Activated T-cell treated with anti-CD3 and anti-CD28 coated beads, Interleukin-2, amount 50 U/mL, for 48 hours (primary cell): ENCODE data around the gene NLRC5.
"Not testable (repeated sequence)": the region's sequence is repeated elsewhere in the genome, so short reads cannot be mapped to it uniquely, and the experiment has no call there.

ENCODE experiments used
- DNase-seq, 2 experiments: peaks; one replicate each; pipeline ENCODE4 v3.0.0-alpha.2; 2020

Gene NLRC5

GRCh38 chr16:57083485-57084126 is 94.2 kb downstream of the NLRC5 start:
- DNase-seq, result no peak

GRCh38 chr16:57084257-57084770 is 95.0 kb downstream of the NLRC5 start:
- peak; percentile 83 to 84 for DNase-seq

- DNase-seq, result no peak
These were observed 95.6 kb downstream of the NLRC5 start for GRCh38 chr16:57084996-57085395.

GRCh38 chr16:57087003-57087402 is 97.6 kb downstream of the NLRC5 start:
- no peak for DNase-seq

GRCh38 chr16:57089406-57089805 is 100.0 kb downstream of the NLRC5 start:
- no peak for DNase-seq

- no peak for DNase-seq
These were observed 102.0 kb downstream of the NLRC5 start for GRCh38 chr16:57091200-57091974.

GRCh38 chr16:57091975-57092785 is 102.8 kb downstream of the NLRC5 start, which contains the start of gene CPNE2:
TSS of gene CPNE2 (plus strand) at chr16:57092583. CDS start at chr16:57110743, 18,160 bp downstream.
- peak; percentile 46 to 63 for DNase-seq

GRCh38 chr16:57092786-57093411 is 103.5 kb downstream of the NLRC5 start:
- DNase-seq, result peak; percentile 61 to 75

- no peak for DNase-seq
These were observed 104.6 kb downstream of the NLRC5 start for GRCh38 chr16:57093666-57094564.

- DNase-seq, result no peak
These were observed 105.6 kb downstream of the NLRC5 start for GRCh38 chr16:57094911-57095310.

GRCh38 chr16:57096192-57096591 is 106.8 kb downstream of the NLRC5 start:
- no peak for DNase-seq

GRCh38 chr16:57096793-57097192 is 107.4 kb downstream of the NLRC5 start:
- no peak for DNase-seq

- no peak for DNase-seq
These were observed 109.0 kb downstream of the NLRC5 start for GRCh38 chr16:57098188-57098841.

GRCh38 chr16:57099965-57100364 is 110.6 kb downstream of the NLRC5 start:
- not testable (repeated sequence) for DNase-seq

- no peak for DNase-seq
These were observed 111.1 kb downstream of the NLRC5 start for GRCh38 chr16:57100445-57100844.

- DNase-seq, result no peak
These were observed 113.8 kb downstream of the NLRC5 start for GRCh38 chr16:57102888-57103851.

- no peak for DNase-seq
These were observed 115.3 kb downstream of the NLRC5 start for GRCh38 chr16:57104706-57105105.

- no peak for DNase-seq
These were observed 115.8 kb downstream of the NLRC5 start for GRCh38 chr16:57105184-57105583.

GRCh38 chr16:57106767-57107166 is 117.4 kb downstream of the NLRC5 start:
- no peak for DNase-seq
